Regular cardiac myocyte (primary cell): ENCODE measurements around the gene ARHGAP27. TPM values are rescaled to one million over a fixed set of nuclear protein-coding genes. Genes with fewer than 3 reads are reported as not detected.

ENCODE experiments used
- total RNA-seq: library from RNA; depleted of rRNA; stranded (reverse); fragments of >200 nt; gene quantifications from 2 replicates; pipeline ENCODE4 v1.2.3, GENCODE V29; 2014

The ARHGAP27 gene, protein sequence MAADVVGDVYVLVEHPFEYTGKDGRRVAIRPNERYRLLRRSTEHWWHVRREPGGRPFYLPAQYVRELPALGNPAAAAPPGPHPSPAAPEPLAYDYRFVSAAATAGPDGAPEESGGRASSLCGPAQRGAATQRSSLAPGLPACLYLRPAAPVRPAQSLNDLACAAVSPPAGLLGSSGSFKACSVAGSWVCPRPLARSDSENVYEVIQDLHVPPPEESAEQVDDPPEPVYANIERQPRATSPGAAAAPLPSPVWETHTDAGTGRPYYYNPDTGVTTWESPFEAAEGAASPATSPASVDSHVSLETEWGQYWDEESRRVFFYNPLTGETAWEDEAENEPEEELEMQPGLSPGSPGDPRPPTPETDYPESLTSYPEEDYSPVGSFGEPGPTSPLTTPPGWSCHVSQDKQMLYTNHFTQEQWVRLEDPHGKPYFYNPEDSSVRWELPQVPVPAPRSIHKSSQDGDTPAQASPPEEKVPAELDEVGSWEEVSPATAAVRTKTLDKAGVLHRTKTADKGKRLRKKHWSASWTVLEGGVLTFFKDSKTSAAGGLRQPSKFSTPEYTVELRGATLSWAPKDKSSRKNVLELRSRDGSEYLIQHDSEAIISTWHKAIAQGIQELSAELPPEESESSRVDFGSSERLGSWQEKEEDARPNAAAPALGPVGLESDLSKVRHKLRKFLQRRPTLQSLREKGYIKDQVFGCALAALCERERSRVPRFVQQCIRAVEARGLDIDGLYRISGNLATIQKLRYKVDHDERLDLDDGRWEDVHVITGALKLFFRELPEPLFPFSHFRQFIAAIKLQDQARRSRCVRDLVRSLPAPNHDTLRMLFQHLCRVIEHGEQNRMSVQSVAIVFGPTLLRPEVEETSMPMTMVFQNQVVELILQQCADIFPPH
- 1.3 and 3.7 TPM in 2 replicates for total RNA-seq

DNA sequence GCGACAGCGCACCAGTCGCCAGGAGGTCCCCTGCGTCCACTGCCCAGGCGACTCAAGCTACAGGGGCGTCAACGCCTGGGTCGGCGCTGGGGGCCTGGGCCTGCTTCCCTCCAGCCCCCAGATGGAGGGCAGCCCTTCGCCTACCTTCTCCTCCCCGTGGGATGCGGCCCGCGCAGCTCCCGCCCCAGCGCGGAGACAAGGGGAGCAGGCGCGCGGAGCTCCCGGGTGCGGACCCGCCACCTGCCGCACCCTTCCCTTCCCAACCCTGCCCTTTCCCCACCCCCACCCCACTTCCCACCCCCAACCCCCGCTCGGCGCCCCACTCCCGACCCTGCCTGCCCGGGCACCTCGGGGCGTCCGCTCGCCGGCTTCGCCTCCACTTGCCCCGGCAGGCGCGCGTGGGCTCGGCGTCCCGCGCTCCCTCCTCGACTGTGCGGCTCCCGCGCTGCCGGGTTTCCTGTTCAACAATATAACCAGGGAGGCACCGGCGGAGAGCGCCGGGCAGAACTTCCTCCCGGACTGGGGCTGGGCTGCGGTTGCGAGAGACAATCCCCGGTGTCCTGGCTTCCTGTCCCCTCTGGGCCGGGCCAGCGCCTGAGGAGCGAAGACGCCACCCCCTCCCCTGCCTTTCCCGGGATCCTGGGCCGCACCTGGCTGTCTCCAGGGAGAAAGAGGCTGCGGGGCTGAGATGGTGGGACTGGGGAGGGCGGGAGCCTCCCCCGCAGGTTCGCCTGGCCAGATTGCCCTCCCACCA is at the start of gene ARHGAP27:
ARHGAP27 (minus strand) TSS at position 466 of the 754 bp plus-strand sequence. CDS start 2,591 bp downstream, outside the sequence.

Other genes with a start within 250 kb of the ARHGAP27 start
- gene FMNL1, start 211.0 kb downstream of the ARHGAP27 start, total RNA-seq: 0.38 and 2.8 TPM in 2 replicates
- gene SPATA32, start 170.8 kb downstream of the ARHGAP27 start, total RNA-seq: under 0.01 TPM in 1 of 2 replicates, not detected in the other
- 1.7 and 1.9 TPM in 2 replicates for gene MAP3K14, start 115.8 kb downstream of the ARHGAP27 start, total RNA-seq
- 19.9 and 32.4 TPM in 2 replicates for gene PLEKHM1, start 57.9 kb upstream of the ARHGAP27 start, total RNA-seq